ENCODE data around the gene THAP5.
"Not testable (repeated sequence)": the region's sequence is repeated elsewhere in the genome, so short reads cannot be mapped to it uniquely, and the experiment has no call there.

Gene THAP5

DNA sequence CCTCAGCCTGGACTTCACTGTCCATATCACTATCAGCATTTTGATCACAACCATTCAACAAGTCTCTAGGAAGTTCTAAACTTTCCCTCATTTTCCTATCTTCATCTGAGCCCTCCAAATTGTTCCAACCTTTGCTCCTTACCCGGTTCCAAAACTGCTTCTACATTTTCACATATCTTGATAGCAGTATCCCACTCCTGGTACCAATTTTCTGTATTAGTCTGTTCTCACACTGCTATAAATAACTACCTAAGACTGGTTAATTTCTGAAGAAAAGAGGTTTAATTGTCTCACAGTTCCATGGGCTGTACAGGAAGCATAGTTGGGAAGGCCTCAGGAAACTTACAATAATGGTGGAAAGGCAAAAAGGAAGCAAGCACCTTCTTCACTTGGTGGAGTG, 11.9 kb downstream of the THAP5 start:
- Histone ChIP-seq H3K4me3 (ENCODE audit: low read depth, low read length) (no peak overlapping the region), H3K36me3 (no peaks in the 10 kb centered on the region; the same call in 1 of the 2 replicates), H3K27me3 (ENCODE audit: insufficient read depth, low read depth, severe bottlenecking) (no peaks in the 10 kb centered on the region), H3K27ac (no peak overlapping the region), H3K9me3 (ENCODE audit: severe bottlenecking) (peaks cover 9% of the 10 kb centered on the region)
- DNase-seq: no peak
- TF ChIP-seq, protein P1, sequence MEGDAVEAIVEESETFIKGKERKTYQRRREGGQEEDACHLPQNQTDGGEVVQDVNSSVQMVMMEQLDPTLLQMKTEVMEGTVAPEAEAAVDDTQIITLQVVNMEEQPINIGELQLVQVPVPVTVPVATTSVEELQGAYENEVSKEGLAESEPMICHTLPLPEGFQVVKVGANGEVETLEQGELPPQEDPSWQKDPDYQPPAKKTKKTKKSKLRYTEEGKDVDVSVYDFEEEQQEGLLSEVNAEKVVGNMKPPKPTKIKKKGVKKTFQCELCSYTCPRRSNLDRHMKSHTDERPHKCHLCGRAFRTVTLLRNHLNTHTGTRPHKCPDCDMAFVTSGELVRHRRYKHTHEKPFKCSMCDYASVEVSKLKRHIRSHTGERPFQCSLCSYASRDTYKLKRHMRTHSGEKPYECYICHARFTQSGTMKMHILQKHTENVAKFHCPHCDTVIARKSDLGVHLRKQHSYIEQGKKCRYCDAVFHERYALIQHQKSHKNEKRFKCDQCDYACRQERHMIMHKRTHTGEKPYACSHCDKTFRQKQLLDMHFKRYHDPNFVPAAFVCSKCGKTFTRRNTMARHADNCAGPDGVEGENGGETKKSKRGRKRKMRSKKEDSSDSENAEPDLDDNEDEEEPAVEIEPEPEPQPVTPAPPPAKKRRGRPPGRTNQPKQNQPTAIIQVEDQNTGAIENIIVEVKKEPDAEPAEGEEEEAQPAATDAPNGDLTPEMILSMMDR (IDR thresholded peaks at IDR 0.05; ENCODE audit: low read depth, low read length): no peak

DNA sequence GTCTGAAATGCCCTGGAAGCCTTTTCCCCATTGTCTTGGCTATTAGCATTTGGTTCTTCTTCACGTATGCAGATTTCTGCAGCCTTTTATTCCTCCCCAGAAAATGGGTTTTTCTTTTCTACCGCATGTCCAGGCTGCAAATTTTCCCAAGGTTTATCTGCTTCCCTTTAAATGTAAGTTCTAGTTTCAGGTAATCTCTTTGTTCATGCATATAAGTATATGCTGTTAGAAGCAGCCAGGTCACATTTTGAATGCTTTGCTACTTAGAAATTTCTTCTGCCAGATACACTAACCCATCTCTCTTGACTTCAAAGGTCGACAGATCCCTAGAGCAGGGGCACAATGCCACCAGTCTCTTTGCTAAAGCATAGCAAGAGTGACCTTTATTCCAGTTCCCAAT, 12.3 kb downstream of the THAP5 start:
- H3K36me3 ChIP-seq: no peaks in the 10 kb centered on the region; the same call in 1 of the 2 replicates
- H3K4me3 ChIP-seq (ENCODE audit: low read depth, low read length): no peak overlapping the region
- H3K27ac ChIP-seq: no peak overlapping the region
- TF ChIP-seq, protein P1 (IDR thresholded peaks at IDR 0.05; ENCODE audit: low read depth, low read length): no peak
- H3K9me3 ChIP-seq (ENCODE audit: severe bottlenecking): peaks cover 9% of the 10 kb centered on the region
- H3K27me3 ChIP-seq (ENCODE audit: insufficient read depth, low read depth, severe bottlenecking): no peaks in the 10 kb centered on the region
- DNase-seq: no peak

DNA sequence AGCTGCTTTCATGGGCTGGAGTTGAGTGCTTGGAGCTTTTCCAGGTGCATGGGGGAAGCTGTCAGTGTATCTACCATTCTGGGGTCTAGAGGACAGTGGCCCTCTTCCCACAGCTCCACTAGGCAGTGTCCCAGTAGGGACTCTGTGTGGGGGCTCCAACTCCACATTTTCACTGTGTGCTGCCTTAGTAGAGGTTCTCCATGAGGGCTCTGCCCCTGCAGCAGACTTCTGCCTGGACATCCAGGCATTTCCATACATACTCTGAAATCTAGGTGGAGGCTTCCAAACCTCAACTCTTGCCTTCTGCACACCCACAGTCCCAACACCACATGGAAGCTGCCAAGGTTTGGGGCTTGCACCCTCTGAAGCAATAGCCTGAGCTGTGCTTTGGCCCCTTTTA, 12.8 kb downstream of the THAP5 start:
- H3K9me3 ChIP-seq (ENCODE audit: severe bottlenecking): not testable (repeated sequence)

GRCh38 chr7:108548141-108548896, 21.2 kb downstream of the THAP5 start:
- H3K27me3 ChIP-seq (ENCODE audit: insufficient read depth, low read depth, severe bottlenecking); H3K9me3 ChIP-seq (ENCODE audit: severe bottlenecking); H3K4me3 ChIP-seq (ENCODE audit: low read depth, low read length); DNase-seq; H3K27ac ChIP-seq; H3K36me3 ChIP-seq: not testable (repeated sequence)

More for the DNA sequence above, 12.8 kb downstream of the THAP5 start:
- not testable (repeated sequence) for H3K4me3 ChIP-seq (ENCODE audit: low read depth, low read length); H3K27ac ChIP-seq; DNase-seq; H3K27me3 ChIP-seq (ENCODE audit: insufficient read depth, low read depth, severe bottlenecking); H3K36me3 ChIP-seq

- no peak for DNase-seq
- no peak overlapping the region for H3K4me3 ChIP-seq (ENCODE audit: low read depth, low read length)
- no peaks in the 10 kb centered on the region for H3K9me3 ChIP-seq (ENCODE audit: severe bottlenecking)
- no peak overlapping the region for H3K27ac ChIP-seq
- H3K36me3 ChIP-seq: no peaks in the 10 kb centered on the region
- TF ChIP-seq, protein P1 (IDR thresholded peaks at IDR 0.05; ENCODE audit: low read depth, low read length): no peak
- no peaks in the 10 kb centered on the region for H3K27me3 ChIP-seq (ENCODE audit: insufficient read depth, low read depth, severe bottlenecking)
These were observed 28.0 kb downstream of the THAP5 start for GRCh38 chr7:108541478-108541877.

DNA sequence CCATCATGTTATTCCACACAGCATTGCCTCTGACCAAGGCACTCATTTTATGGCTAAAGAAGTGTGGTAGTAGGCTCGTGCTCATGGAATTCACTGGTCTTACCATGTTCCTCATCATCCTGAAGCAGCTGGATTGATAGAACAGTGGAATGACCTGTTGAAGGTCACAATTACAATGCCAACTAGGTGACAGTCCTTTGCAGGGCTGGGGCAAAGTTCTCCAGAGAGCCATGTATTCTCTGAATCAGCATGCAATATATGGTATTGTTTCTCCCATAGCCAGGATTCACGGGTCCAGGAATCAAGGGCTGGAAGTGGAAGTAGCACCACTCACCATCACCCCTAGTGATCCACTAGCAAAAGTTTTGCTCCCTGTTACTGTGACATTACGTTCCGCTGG, 30.8 kb downstream of the THAP5 start:
- not testable (repeated sequence) for H3K27me3 ChIP-seq (ENCODE audit: insufficient read depth, low read depth, severe bottlenecking); H3K27ac ChIP-seq; H3K9me3 ChIP-seq (ENCODE audit: severe bottlenecking); H3K36me3 ChIP-seq; H3K4me3 ChIP-seq (ENCODE audit: low read depth, low read length); DNase-seq

- DNase-seq; H3K36me3 ChIP-seq; H3K9me3 ChIP-seq (ENCODE audit: severe bottlenecking); H3K27ac ChIP-seq; H3K27me3 ChIP-seq (ENCODE audit: insufficient read depth, low read depth, severe bottlenecking); H3K4me3 ChIP-seq (ENCODE audit: low read depth, low read length): not testable (repeated sequence)
These were observed 31.3 kb downstream of the THAP5 start for GRCh38 chr7:108538236-108538635.

DNA sequence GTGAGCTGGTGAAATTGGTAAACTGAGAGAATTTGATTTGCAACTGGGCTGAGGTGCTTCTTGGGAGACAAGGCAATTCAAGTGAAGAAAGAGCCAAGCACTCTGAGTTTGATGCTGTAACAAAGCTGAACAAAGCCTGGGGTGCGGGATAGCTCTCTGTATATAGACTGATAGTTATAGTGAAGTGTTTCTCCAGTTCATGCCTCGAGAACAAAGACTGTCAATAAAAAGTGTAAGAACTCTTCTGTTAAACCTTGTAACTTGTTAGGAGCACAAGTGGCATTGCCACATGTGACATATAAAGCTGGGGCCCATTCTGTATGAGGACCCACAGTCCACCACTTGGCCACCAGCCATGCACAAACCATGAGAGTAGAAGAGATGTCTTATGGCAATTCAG, 32.3 kb downstream of the THAP5 start:
- Histone ChIP-seq H3K36me3 (no peaks in the 10 kb centered on the region), H3K4me3 (ENCODE audit: low read depth, low read length) (no peak overlapping the region), H3K9me3 (ENCODE audit: severe bottlenecking) (no peaks in the 10 kb centered on the region), H3K27ac (no peak overlapping the region), H3K27me3 (ENCODE audit: insufficient read depth, low read depth, severe bottlenecking) (no peaks in the 10 kb centered on the region)
- DNase-seq: no peak
- TF ChIP-seq, protein P1 (IDR thresholded peaks at IDR 0.05; ENCODE audit: low read depth, low read length): no peak

Data from WERI-Rb-1 (cell line).